GM04504 (cell line): ENCODE results near the gene OSBPL6.
A peak's percentile ranks its signal among the peaks of the same experiment; 100 is the strongest.
"Not testable (repeated sequence)": the region's sequence is repeated elsewhere in the genome, so short reads cannot be mapped to it uniquely, and the experiment has no call there.

ENCODE experiments used
- DNase-seq: peaks from one replicate; pipeline ENCODE4 v3.0.0-alpha.2; 2012; ENCODE audit warnings: low read depth

The OSBPL6 gene

GRCh38 chr2:178198441-178198840 lies 4.1 kb downstream of the OSBPL6 start:
- DNase-seq, result not testable (repeated sequence)

- no peak for DNase-seq
Observed at GRCh38 chr2:178199334-178199733, 5.0 kb downstream of the OSBPL6 start.

GRCh38 chr2:178200331-178200730 lies 6.0 kb downstream of the OSBPL6 start:
- DNase-seq, result no peak

GRCh38 chr2:178202927-178203326 lies 8.6 kb downstream of the OSBPL6 start:
- no peak for DNase-seq

- no peak for DNase-seq
Observed at GRCh38 chr2:178204977-178205376, 10.7 kb downstream of the OSBPL6 start.

GRCh38 chr2:178205853-178206521 lies 11.7 kb downstream of the OSBPL6 start:
- DNase-seq, result peak; percentile 46

- no peak for DNase-seq
Observed at GRCh38 chr2:178208336-178208735, 14.0 kb downstream of the OSBPL6 start.

GRCh38 chr2:178208817-178209216 lies 14.5 kb downstream of the OSBPL6 start:
- no peak for DNase-seq

- no peak for DNase-seq
Observed at GRCh38 chr2:178211460-178211859, 17.1 kb downstream of the OSBPL6 start.

- no peak for DNase-seq
Observed at GRCh38 chr2:178211943-178212342, 17.6 kb downstream of the OSBPL6 start.

- no peak for DNase-seq
Observed at GRCh38 chr2:178213991-178214390, 19.7 kb downstream of the OSBPL6 start.

- no peak for DNase-seq
Observed at GRCh38 chr2:178219247-178219646, 24.9 kb downstream of the OSBPL6 start.

GRCh38 chr2:178220814-178221213 lies 26.5 kb downstream of the OSBPL6 start:
- DNase-seq, result no peak

GRCh38 chr2:178221556-178221955 lies 27.2 kb downstream of the OSBPL6 start:
- DNase-seq, result no peak

- DNase-seq, result no peak
Observed at GRCh38 chr2:178223806-178224205, 29.5 kb downstream of the OSBPL6 start.

GRCh38 chr2:178225006-178225805 lies 30.9 kb downstream of the OSBPL6 start:
- no peak for DNase-seq

- no peak for DNase-seq
Observed at GRCh38 chr2:178227187-178227586, 32.9 kb downstream of the OSBPL6 start.

- no peak for DNase-seq
Observed at GRCh38 chr2:178229927-178230326, 35.6 kb downstream of the OSBPL6 start.

GRCh38 chr2:178230396-178230795 lies 36.1 kb downstream of the OSBPL6 start:
- no peak for DNase-seq

- no peak for DNase-seq
Observed at GRCh38 chr2:178233428-178233827, 39.1 kb downstream of the OSBPL6 start.

- DNase-seq, result no peak
Observed at GRCh38 chr2:178234648-178235047, 40.3 kb downstream of the OSBPL6 start.

GRCh38 chr2:178237488-178238153 lies 43.3 kb downstream of the OSBPL6 start:
- DNase-seq, result no peak

GRCh38 chr2:178238154-178238521 lies 43.8 kb downstream of the OSBPL6 start:
- no peak for DNase-seq
